ENCODE results near the gene UBE2J2.

GRCh38 chr1:1223891-1224290 is 49.8 kb downstream of the UBE2J2 start:
- TF ChIP-seq FOXK2 (IDR thresholded peaks at IDR 0.05) (no peak), SP1 (IDR thresholded peaks at IDR 0.05) (no peak), NFRKB (IDR thresholded peaks at IDR 0.05) (no peak)

Measured in HEK293T (cell line).